Measurements from ENCODE around the gene SLC19A2.

DNA sequence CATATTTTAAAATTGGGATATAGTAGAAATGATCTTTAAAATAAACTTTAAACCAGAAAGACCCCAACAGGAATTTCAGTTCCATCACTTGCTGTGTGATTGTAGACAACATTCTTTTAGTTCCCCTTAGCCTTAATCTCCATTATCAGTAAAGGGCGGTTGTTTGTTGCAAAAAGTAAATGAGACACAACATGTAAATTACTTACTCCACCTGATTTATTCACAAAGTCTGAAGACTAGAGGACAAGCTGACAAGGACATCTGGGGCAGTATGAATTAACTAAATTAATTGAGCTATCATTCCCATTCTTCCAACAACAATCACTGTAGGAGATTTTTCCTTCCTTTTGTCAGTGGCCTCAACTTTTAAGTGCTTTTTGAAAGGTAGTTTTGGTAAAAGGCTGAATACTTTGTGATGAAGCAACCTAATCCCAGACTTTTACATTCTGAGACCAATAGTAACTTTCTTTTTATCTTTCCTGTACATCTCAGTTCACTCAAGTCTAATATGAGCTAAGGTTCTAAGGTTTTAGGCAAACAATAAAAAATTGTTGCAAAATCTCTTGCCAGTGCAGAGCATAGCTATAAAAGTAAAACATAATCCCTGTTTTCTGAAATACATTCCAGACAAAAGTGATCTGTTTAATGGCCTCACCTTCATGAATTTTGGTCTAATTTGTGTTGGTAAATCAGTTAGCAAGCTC lies 6.2 kb downstream of the SLC19A2 start:
- no peak for TF ChIP-seq ZNF384 (IDR thresholded peaks at IDR 0.05)
- no peak for TF ChIP-seq SP1 (IDR thresholded peaks at IDR 0.05)
- no peak for TF ChIP-seq FOXM1 (IDR thresholded peaks at IDR 0.05; ENCODE audit: borderline replicate concordance)
- TF ChIP-seq L3MBTL2 (conservative IDR thresholded peaks at IDR 0.05) = no peak
- no peak for TF ChIP-seq FOXA1 (IDR thresholded peaks at IDR 0.05)
- no peak for TF ChIP-seq NFRKB (IDR thresholded peaks at IDR 0.05)
- no peak for TF ChIP-seq FOXK2 (IDR thresholded peaks at IDR 0.05)
- TF ChIP-seq TARDBP (IDR thresholded peaks at IDR 0.05) = no peak
- no peak for TF ChIP-seq BHLHE40 (IDR thresholded peaks at IDR 0.05; ENCODE audit: borderline replicate concordance)

Measured in HEK293T (cell line).